ENCODE measurements around the gene CYLD. TPM values are rescaled to one million over a fixed set of nuclear protein-coding genes. Genes with fewer than 3 reads are reported as not detected.

The CYLD gene
- total RNA-seq, 1 donor from 2014 or later = 122 TPM

GRCh38 chr16:50806099-50807062 is 64.5 kb downstream of the CYLD start:
- intact Hi-C loops (cut with micrococcal nuclease) = no loop called here
- Mint-ChIP-seq H3K4me1 (peaks cover 17% of the 10 kb centered on the region), H3K36me3 (ENCODE audit: low read depth) (peaks cover under 1% of the 10 kb centered on the region), H3K27ac (peak overlapping the region; percentile 73), H3K27me3 (peaks cover 10% of the 10 kb centered on the region), H3K4me3 (peak overlapping the region; percentile 77), H3K9me3 (no peaks in the 10 kb centered on the region)
- ChIA-PET POLR2A (interaction anchor here (1.0 to 1.2 kb wide), 3 partner anchors 134 to 437 kb away, joined by 3 to 4 read pairs (median 4); partner anchors contain the start of gene BRD7), CTCF (interaction anchor here (0.7 to 2.8 kb wide), 44 partner anchors 10 to 784 kb away, joined by 3 to 41 read pairs (median 4); partner anchors contain the start of genes CNEP1R1, CYLD, HEATR3 and SNX20)
- ATAC-seq (ENCODE audit: low read depth) (peak; percentile 95), DNase-seq (peak; percentile 64)
- peak; percentile 80 for TF ChIP-seq CTCF (IDR thresholded peaks at IDR 0.05)

- no peaks in the 10 kb centered on the region for H3K9me3 Mint-ChIP-seq
- ChIA-PET CTCF (interaction anchor here (1.3 kb wide), 1 partner anchor 262 kb away, joined by 3 read pairs; no protein-coding TSS in a partner anchor), POLR2A (no interaction called here)
- DNase-seq (no peak), ATAC-seq (ENCODE audit: low read depth) (no peak)
- no peaks in the 10 kb centered on the region for H3K36me3 Mint-ChIP-seq (ENCODE audit: low read depth)
- intact Hi-C loops (cut with micrococcal nuclease) = no loop called here
- TF ChIP-seq CTCF (IDR thresholded peaks at IDR 0.05) = no peak
- H3K4me3 Mint-ChIP-seq = no peak overlapping the region
- peaks cover 10% of the 10 kb centered on the region for H3K27me3 Mint-ChIP-seq
- peaks cover 17% of the 10 kb centered on the region for H3K4me1 Mint-ChIP-seq
- no peak overlapping the region for H3K27ac Mint-ChIP-seq
Observed at GRCh38 chr16:50808929-50809538, 67.1 kb downstream of the CYLD start.

- ATAC-seq (ENCODE audit: low read depth) (no peak), DNase-seq (no peak)
- H3K27ac Mint-ChIP-seq = no peak overlapping the region
- H3K27me3 Mint-ChIP-seq = peaks cover 10% of the 10 kb centered on the region
- POLR2A ChIA-PET = no interaction called here
- H3K36me3 Mint-ChIP-seq (ENCODE audit: low read depth) = no peaks in the 10 kb centered on the region
- H3K4me1 Mint-ChIP-seq = peaks cover 17% of the 10 kb centered on the region
- no peak for TF ChIP-seq CTCF (IDR thresholded peaks at IDR 0.05)
- intact Hi-C loops (cut with micrococcal nuclease) = no loop called here
- H3K4me3 Mint-ChIP-seq = no peak overlapping the region
- no peaks in the 10 kb centered on the region for H3K9me3 Mint-ChIP-seq
- CTCF ChIA-PET = interaction anchor here (1.3 kb wide), 1 partner anchor 263 kb away, joined by 3 read pairs; no protein-coding TSS in a partner anchor
Observed at GRCh38 chr16:50809561-50809960, 67.7 kb downstream of the CYLD start.

GRCh38 chr16:50810241-50810965 is 68.5 kb downstream of the CYLD start:
- ChIA-PET CTCF (interaction anchor here (1.3 kb wide), 1 partner anchor 263 kb away, joined by 3 read pairs; no protein-coding TSS in a partner anchor), POLR2A (no interaction called here)
- no peak for TF ChIP-seq CTCF (IDR thresholded peaks at IDR 0.05)
- Mint-ChIP-seq H3K4me3 (no peak overlapping the region), H3K9me3 (no peaks in the 10 kb centered on the region), H3K4me1 (peaks cover 17% of the 10 kb centered on the region), H3K36me3 (ENCODE audit: low read depth) (no peaks in the 10 kb centered on the region), H3K27me3 (peaks cover 11% of the 10 kb centered on the region), H3K27ac (no peak overlapping the region)
- intact Hi-C loops (cut with micrococcal nuclease) = no loop called here
- DNase-seq (no peak), ATAC-seq (ENCODE audit: low read depth) (no peak)
